ENCODE data around the gene MED13L.
"Not testable (repeated sequence)": the region's sequence is repeated elsewhere in the genome, so short reads cannot be mapped to it uniquely, and the experiment has no call there.

Gene MED13L

DNA sequence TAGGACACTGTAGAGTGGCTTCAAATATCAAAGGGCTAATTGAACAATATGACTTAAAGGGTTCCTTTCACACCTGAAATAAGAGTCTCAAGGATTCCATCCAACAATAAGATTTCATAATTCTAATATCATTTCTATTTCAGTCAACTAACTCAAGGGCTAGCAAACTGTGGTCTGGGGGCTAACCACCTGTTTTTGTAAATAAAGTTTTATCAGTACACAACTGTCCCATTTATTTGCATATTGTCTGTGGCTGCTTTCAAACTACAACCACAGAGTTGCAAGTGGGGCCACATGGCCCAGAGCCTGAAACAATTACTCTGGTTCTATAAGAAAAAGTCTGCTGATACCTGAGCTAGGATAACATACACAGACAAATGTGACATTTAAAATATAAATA is 29.1 kb downstream of the MED13L start:
- no peak for DNase-seq (ENCODE audit: low read depth in 2 of 2)

DNA sequence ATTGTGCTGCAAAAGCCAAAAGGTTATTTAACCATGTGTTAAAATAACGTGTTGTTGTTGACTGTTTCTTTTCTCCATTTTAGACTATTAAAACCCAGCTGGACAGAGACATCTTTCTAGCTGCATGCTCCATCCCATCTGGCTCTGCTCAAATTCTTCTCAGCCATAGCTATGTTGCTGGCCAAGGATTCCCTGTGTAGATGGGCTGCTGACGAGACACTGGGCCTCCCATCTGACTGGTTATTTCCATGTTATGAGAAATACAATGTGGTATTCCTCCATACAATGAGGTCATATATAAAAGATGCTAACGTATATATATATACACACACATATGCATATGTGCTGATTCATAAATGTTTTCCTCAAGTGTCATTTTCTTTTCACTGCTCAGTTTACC is 30.1 kb downstream of the MED13L start:
- DNase-seq (ENCODE audit: low read depth in 2 of 2) = no peak

DNA sequence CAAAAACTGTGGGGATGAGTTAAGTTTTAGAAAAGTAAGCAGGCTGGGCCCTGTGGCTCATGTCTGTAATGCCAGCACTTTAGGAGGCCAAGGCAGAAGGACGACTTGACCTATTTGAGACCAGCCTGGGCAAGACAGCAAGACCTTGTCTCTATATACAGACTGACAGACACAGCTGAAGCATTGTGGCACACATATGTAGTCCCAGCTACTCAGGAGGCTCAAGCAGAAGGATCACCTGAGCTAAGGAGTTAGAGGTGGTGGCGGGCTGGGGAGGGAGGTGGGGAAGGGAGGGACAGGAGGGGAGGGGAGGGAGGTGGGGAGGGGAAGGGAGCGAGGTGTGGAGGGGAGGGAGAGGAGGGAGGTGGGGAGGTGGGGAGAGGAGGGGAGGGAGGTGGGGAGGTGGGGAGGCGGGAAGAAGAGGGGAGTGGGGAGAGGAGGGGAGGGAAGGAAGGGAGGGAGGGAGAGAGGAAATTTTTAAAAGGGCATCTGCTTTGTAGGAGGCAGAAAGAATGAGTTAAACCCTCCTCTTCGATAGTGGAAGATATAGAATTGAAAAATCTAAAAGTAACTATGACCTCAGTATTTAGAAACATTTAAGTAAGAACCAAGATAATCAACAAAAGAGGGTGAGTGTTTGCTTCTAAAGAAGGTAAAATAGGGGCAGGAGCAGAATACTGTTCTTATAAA is 30.9 kb downstream of the MED13L start:
- no peak for DNase-seq (ENCODE audit: low read depth in 2 of 2)

DNA sequence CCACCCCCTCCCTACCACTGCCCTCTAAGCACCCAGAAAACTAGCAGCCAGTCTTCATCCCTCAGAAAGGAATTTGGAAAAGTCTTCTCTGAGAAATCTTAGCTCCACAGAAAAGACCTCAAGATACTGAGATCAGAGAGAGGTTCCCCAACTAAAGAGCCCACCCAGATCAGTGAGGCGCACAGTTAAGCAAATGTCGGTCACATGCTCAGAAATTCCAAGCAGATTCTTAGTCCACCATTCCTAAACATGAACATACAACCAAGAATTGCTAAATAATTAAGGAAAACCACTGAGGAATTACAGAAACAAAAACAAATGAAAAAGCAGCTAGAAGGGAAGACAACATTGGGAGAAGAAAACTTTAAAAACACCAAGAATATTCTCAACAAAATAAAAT is 32.3 kb downstream of the MED13L start:
- DNase-seq (ENCODE audit: low read depth in 2 of 2) = no peak

DNA sequence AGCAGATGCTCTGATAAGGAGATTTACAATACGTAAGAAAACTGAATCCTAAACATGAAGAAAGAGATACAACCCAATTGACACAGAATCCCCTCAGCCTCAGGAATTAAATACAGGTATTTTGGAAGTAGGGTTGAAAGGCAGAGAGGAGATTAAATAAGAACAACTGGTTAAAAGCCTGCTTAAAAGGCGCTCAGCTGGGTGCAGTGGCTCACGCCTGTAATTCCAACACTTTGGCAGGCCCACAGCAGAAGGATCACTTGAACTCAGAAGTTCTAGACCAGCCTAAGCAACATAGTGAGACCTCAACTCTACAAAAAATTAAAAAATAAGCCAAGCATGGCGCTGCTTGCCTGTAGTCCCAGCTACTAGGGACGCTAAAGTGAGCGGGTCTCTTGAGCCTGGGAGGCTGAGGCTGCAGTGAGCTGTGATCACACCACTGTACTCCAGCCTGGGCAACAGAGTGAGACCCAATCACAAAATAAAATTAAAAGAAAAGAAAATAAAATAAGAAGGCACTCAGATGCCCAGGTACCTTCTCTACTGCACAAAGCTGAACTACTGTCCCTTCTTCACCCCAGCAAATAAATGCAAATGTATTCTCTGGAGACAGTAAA is 32.9 kb downstream of the MED13L start:
- no peak for DNase-seq (ENCODE audit: low read depth in 2 of 2)

DNA sequence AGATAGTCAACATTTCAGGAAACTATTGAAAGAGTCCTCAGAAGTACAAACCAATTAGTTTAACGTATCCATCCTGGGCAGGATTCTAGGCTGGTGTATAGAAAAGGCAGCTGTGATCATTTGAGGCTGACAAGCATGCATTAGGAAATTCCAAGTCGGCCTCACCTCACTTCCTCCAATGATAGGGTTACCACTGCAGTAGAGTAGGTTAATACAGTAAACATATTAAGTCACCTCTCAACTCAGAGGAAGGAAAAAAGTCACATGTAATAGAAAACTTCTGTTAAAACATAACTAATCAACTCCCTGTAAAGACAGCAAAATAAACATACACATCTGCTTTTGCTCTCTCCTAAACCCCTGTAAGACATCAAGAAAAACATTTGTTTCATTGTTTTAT is 33.5 kb downstream of the MED13L start:
- DNase-seq (ENCODE audit: low read depth in 2 of 2) = no peak

DNA sequence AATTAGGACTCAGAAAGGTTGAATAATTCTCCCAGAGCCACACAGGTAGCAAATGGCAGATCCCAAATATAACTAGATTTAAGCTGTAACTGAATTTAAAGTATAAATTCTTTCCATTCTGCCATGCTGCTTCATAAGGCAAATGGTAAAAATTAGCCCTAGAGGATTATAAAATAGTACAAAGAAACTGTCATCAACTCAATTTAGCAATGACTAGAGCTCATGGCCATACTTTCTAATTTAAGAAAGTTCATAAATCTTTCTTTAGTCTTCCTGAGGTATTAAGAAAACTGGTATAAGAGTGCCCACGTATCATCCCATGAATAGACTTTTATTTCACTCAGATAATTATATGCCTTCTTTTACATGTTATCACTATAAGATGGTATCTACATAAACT is 34.8 kb downstream of the MED13L start:
- no peak for DNase-seq (ENCODE audit: low read depth in 2 of 2)

DNA sequence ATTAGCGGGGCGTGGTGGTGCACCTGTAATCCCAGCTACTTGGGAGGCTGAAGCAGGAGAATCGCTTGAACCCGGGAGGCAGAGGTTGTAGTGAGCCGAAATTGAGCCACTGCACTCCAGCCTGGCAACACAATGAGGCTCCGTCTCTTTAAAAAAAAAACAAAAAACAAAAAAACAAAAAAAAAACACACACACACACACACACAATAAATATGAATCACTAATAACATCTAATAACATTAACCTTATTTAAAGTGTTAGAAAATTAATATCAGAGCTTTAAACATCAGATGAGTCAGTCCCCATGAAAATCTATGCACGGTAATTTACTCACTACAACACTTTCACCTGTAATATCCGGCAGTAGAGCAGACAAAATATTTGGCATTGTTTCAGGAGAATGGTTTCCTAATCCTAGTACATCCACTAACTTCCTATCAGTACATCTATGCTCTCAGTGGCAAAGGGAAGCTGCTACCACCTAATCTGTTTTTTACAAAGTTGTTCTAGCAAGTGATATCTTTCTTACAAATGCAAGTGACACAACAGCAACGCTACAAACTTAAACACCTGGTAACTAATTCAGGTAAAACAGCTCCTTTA is 36.2 kb downstream of the MED13L start:
- no peak for DNase-seq (ENCODE audit: low read depth in 2 of 2)

DNA sequence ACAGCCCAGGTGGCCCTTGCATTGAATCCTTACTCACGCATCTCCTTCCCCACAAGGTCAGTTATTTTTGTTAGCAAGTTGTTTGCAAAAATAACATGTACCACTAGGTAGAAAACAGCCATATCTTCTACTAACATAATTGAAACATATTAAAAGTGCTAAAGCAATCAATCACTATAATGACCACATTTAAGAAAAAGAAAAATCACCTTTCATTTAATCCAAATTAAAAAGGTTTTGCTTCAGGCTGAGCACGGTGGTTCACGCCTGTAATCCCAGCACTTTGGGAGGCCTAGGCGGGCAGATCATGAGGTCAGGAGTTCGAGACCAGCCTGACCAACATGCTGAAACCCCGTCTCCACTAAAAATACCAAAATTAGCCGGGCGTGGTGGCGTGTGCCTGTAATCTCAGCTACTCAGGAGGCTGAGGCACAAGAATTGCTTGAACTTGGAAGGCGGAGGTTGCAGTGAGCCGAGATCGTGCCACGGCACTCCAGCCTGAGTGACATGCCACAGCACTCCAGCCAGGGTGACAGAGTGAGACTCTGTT is 38.8 kb downstream of the MED13L start:
- DNase-seq (ENCODE audit: low read depth in 2 of 2) = not testable (repeated sequence)

DNA sequence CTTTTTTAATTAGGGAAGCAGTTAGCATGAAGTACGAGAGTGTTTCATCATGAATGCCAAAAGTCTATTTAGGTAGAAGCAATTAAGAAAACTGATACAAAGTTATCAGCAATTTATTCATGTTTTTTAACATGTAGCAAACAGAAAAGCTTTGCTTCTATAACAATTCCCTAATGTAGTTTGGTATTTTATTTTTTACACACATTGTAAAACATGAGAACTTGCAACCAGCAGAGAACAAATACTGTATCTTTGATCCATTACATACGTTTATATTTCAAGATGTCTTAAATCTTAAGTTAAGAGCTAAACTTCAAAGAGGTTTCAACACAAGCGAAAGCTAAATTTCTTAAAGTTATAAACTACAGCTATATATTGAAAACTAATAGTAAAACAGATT is 39.3 kb downstream of the MED13L start:
- DNase-seq (ENCODE audit: low read depth in 2 of 2) = no peak

DNA sequence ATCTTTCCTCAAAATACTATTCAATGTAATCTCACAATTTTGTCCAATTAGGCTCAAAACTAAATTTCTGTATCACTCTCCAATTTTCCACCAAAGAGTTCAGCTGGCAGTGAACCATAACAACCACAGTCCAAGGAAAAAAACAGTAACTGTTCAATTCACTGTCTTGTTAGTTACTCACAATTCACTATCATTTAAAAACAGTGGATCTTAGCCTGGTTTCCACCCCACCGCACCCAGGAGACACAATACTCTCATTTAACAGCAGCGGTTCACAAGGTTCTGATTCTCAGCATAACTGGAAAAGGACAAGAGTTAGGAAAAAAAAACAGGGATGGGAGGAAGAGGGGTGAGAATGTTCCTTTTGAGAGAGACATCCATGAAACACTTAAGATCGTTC is 40.5 kb downstream of the MED13L start:
- DNase-seq (ENCODE audit: low read depth in 2 of 2) = no peak

DNA sequence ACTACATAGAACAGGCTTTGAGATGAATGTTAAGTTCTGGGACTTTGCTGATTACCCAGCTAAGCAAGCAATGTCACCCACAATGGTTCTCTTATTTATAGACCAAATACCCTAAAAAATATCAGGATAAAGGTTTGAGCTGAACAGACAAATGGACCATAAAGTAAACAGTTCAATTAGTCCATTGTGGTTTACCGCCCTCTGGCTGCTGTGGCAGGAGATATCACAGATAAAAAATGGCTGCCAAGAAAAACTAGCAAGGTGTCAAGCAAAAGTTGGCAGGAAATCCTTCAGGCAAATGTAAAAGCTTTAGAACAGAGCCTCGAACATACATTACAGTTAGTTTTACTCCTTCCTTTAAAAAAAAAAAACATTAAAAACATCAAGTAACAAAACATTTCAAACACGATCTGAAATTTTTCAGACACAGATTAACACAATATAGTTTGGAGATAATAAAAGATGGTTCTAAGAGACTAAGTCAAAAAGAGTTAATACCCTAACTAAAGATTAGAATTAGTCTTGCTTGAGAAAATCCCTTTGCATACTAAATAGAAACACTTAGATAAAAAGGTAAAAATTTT is 41.3 kb downstream of the MED13L start:
- peak; percentile 10 to 14 for DNase-seq (ENCODE audit: low read depth in 2 of 2)

DNA sequence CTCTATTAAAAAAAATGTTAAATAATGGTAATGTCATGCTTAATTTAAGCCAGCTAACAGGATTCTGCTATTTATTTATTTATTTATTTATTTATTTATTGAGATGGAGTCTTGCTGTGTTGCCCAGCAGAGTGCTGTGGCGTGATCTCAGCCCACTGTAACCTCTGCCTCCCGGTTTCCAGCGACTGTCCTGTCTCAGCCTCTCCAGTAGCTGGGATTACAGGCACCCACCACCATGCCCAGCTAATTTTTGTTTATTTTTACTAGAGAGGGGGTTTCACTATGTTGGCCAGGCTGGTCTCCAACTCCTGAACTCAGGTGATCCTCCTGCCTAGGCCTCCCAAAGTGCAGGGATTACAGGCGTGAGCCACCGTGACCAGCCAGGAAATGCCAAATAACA is 43.3 kb downstream of the MED13L start:
- DNase-seq (ENCODE audit: low read depth in 2 of 2) = not testable (repeated sequence)

DNA sequence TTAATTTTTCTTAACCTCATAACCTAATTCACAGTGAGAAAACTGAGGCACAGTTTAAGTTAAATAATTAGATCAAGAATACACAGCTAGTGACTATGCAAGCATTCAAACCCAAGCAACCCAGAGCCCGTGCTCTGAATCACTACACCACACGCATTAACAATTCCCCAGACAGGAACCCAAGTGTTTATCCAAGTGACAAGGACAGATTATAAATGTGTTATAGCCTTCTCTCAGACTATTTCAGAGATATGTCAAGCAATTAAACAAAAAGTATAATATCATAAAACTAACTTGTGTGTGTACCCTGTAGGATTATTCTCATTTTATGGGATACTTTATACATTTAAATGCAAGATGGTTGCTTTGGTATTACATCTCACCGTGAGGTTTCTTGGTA is 43.8 kb downstream of the MED13L start:
- no peak for DNase-seq (ENCODE audit: low read depth in 2 of 2)

DNA sequence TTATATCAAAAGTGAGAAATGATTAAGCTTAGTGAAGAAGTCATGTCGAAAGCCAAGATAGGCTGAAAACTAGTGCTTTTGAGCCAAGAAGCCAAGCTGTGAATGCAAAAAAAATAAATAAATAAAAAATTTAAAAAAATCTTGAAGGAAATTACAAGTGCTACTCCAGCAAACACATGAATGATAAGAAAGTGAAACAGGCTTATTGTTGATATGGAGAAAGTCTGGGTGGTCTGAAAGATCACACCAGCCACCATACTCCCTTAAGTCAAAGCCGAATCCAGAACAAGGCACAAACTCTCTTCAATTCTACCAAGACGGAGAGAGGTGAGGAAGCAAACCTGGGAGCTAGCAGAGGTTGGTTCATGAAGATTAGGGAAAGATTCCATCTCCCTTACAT is 49.7 kb downstream of the MED13L start:
- DNase-seq (ENCODE audit: low read depth in 2 of 2) = no peak

DNA sequence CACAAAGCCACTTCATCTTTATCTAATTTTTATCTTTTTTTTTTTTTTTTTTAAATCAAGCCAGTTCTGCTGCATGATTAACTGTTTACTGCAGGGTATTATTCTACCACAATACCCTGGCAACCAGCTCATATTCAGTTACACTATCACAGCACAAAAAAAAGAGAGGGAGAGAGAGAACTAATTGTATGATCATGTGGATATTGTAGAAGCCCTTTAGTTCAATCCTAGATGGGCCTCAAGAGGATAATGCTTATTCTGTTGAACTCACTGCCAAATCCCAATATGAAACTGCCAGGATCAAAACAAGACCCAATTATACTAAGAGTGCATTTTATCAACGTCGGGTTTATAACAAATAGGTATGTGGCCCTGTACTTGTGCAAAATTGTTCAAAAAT is 51.5 kb downstream of the MED13L start:
- DNase-seq (ENCODE audit: low read depth in 2 of 2) = no peak

DNA sequence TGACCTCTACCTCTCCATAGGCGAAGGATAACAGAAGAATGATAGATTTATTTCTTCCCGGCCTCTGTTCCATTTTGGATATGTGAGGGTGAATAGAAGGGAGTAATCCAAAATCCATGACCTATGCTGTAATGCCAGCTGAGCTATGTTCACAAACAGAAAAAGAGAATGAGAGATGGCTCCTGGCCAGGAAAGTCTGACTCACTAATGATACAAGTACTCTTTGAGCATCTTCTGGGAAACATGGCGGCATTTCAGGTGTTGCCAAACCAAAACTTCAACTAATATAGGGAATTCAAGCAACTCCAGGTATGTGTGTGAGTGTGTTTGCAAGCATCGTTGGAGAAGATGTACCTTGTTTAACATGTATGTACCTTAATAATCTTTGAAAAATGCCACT is 55.1 kb downstream of the MED13L start:
- peak in 1 of 2 donors; percentile 12 for DNase-seq (ENCODE audit: low read depth in 2 of 2)

DNA sequence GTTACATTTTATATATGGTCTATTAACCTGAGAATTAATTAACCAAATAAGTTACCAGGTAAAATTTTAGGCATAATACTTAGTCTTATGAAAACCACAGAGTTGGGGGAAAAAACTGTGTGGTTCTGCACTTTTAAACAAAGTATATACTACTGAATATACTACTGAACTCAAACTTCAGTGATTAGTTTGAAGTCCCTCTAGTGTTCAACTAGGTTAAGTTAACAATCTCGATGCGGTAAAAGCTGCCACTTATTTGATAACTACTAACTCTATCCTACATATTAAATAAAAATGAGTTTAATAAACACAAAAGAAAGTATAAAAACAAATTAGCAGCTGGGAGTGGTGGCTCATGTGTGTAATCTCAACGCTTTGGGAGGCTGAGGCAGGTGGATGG is 56.7 kb downstream of the MED13L start:
- no peak for DNase-seq (ENCODE audit: low read depth in 2 of 2)

DNA sequence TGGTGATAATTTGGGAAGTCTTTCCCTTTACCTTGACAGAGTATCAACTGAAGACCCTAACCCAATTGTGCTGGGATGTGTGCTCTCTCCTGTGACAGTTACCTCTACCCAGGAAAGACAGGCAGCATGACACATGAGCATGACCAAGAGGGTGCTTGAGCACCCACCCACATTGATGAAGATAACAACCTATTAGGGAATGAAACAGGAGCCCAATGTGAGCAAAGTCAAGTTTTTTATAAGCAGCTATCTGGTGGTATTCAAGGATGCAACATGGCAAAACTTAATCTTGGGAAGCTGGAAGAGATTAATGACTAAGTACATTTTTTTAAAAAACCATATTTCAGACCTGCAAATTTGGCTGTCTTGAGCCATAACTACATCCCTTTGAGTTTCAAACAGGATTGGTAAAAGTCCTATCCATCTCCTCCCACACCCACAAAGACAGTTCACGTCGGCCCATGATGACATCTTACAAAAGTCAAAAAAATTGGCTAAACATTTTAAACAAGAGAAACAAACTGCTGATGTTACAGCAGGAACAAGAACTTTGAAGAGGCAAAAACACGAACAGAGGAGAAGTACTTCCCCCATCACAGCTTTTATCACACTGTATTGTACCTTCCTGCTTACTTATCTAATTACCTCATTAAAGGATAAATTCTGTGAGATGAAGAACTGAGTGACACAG is 60.3 kb downstream of the MED13L start:
- no peak for DNase-seq (ENCODE audit: low read depth in 2 of 2)

DNA sequence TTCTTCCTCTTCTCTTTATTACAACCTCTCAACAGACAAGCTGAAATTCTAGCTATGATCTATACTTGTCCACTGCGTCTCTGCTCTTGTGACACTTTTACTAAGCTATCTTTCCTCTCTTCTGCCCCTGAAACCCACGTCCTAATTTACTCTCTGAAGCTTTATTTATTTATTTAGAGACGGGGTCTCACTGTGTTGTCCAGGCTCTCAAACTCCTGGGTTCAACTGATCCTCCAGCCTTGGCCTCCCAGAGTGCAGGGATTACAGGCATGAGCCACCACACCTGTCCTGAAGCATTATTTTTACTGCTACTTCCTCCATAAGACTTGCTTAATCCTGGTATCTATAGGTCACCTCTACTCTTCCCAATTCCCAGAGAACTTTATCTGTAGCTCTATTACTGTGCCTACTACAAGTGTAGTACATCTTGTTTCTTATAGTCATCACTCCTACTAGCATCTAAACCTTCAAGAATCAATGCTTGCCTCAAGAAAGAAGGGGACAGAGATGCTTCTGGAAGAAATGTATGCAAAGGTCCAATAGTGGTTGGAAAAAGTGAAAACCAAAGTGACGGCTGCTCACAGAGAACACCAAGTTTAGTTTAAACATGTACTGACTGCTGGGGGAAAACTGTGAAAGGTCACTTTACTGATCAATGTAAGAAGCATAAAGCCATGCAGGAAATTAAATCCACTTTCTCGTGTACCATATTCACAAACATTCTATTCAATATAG is 61.3 kb downstream of the MED13L start:
- no peak for DNase-seq (ENCODE audit: low read depth in 2 of 2)

DNA sequence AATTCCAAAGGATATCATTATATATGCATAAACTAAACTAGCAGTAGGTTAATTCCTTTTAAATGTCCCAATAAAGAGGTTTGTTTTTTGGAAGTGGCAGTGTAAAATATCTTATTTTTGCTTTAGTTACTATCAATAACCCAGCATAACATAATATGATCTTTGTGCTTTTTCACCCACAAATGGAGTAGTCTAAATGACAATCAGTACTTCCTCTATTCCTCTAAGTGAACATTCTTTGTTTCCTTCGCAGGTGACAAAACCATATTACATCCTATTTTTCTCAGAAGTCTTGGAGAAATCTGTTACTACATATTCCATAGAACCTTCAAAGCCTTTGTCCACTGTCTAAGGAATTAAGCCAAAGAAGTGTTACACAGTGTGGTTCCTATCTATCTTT is 62.5 kb downstream of the MED13L start:
- DNase-seq (ENCODE audit: low read depth in 2 of 2) = no peak

Data from stimulated activated CD4-positive, alpha-beta T cell treated with anti-CD3 and anti-CD28 coated beads, Interleukin-1b, Interleukin-23, amount 100 ng/mL, for 1 hour (primary cell).